GM12874 (cell line): ENCODE measurements around the gene KHK.

Experiments used
- TF ChIP-seq, protein P1 (sequence below): IDR thresholded peaks from 2 replicates; pipeline ENCODE4 v1.5.1; 2011; ENCODE audit warnings: low read depth, mild to moderate bottlenecking, control low read depth, low read length, moderate library complexity; ENCODE audit not compliant: insufficient read depth

The KHK gene

DNA sequence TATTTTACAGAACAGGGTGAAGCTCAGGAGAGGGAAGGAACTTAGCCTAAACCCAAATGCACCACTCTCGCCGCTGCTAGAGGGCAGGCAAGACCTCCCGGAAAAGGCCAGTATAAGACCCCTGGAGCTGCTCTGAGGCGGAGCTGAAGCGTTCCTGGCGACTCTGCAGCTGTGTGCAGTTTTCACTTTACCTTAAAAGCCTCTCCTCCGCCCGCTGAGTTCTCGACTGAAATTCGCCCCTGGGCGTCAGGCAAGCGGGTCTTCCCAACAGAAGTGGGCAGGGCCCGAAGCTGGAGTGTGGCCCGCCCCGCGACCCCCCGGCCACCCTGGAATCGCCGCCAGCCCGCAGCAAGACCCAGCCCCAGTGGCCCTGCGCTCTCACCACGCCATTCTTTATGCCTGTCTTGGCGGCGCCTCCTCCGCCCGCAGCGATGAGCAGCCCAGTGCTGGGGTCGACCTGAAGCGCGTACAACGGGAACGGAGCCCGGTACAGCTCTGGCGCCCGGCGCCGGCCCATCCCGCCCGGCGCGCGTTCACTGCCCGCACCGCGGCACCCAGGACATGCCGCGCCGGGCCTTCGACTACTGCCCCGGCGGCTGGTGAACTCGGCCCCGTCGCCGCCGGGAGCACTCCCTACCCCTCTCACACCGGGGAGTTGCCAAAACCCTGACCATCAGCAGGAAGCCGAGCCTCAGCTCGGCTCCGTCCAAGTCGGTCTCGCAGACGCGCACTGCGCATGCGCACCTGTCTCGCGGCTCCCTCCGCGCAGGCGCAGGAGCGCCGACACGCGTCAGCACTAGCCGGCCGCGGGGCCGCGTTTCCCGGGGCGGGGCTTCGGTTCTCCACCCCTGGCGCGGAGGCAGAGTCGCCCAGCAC lies 47.6 kb downstream of the KHK start, which contains the start of gene PREB:
Gene PREB (minus strand): TSS at position 732 of the 876 bp plus-strand sequence. CDS start 215 bp downstream, at position 517.
- TF ChIP-seq, protein P1, sequence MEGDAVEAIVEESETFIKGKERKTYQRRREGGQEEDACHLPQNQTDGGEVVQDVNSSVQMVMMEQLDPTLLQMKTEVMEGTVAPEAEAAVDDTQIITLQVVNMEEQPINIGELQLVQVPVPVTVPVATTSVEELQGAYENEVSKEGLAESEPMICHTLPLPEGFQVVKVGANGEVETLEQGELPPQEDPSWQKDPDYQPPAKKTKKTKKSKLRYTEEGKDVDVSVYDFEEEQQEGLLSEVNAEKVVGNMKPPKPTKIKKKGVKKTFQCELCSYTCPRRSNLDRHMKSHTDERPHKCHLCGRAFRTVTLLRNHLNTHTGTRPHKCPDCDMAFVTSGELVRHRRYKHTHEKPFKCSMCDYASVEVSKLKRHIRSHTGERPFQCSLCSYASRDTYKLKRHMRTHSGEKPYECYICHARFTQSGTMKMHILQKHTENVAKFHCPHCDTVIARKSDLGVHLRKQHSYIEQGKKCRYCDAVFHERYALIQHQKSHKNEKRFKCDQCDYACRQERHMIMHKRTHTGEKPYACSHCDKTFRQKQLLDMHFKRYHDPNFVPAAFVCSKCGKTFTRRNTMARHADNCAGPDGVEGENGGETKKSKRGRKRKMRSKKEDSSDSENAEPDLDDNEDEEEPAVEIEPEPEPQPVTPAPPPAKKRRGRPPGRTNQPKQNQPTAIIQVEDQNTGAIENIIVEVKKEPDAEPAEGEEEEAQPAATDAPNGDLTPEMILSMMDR = peak; percentile 40

DNA sequence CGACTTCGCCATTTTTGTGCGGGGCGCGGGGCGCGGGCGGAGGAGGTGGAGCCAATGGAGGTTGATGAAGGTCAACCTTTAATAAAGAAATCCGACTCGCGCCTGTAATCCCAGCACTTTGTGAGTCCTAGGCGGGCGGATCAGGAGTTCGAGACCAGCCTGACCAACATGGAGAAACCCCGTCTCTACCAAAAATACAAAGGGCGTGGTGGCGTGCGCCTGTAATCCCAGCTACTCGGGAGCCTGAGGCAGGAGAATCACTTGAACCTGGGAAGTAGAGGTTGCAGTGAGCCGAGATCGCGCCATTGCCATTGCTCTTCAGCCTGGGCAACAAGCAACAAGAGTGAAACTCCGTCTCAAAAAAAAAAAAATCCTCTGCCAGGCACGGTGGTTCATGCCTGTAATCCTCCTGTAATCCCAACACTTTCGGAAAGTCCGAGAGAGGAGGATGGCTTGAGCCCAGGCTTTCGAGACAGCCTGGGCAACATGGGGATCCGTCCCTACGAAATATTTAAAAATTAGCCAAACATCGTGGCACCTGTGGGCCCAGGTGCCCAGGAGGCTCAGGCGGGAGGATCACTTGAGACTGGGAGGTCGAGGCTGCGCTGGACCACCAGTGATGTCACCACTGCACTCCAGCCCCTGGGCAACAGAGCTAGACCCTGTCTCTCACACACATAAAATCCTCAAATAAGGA lies 48.4 kb downstream of the KHK start:
- TF ChIP-seq, protein P1 = no peak

DNA sequence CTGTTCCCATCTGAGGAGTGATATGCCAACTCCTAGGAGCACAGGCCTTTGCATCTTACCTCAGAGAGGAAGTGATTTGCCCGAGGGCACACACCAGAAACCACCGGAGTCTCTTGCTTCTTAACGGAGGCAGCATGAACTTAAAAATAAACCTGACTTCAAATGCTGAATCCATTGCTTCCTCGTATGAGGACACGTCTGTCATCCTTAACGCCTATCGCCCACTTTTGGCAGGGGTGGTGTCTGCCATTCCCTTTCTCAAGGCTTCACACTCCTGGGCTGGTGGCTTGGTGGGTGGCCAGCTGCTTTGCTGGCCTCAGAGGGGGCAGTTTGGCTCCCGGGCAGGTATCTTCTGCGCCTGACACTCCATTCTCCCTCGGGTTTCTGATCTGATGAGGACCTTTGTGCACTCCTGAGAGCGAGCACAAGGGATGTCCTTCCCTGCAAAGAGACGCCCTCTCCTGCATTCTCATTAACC lies 48.9 kb downstream of the KHK start:
- TF ChIP-seq, protein P1 = no peak

DNA sequence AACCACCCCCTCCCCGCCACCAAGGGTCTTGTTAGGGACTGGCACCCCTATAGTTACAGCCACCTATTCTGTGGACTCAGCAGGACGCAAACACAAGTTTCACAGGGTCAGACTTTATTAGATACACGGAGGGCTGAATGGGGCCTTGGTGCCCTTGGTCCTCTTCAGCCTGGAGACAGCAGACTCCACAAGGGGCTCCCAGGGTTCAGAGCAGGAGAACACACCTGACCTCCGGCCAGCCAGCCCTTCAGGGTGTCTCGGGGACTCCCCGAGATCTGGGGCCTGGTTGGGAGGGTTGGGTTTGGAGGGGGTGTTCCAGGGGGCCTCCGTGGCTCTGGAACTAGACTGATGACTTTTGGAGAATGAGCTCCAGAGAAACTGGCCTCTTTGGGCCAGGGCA lies 50.2 kb downstream of the KHK start:
- TF ChIP-seq, protein P1 = no peak

DNA sequence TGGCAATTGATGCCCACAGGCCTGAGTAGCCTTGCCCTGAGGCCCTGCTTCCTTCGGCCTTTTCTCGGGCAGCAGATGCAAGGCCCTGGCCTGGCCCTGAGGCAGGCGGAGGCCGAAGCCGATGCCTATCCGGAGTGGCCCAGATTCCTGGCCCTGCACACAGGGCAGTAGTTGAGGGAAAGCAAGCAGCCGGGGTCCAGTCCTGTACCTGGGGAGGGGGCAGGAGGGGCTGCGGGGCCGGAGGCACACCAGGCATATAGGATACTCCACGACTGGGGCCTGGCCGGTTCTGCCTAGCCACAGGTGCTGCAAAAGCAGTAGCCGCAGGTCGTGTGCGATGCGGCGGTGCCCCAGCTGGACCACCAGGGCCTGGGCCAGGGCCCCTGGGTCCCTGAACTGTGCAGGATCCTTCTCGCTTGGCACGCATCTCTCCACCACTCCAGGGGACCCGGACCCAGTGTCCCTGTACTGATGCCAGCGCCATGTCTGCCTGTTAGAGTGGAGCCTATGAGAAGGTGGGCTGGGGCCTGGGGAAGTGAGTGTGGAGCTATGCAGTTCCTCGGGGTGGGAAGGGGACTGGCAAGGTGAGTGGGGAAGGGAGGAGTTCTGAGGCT lies 50.9 kb downstream of the KHK start:
- TF ChIP-seq, protein P1 = no peak

DNA sequence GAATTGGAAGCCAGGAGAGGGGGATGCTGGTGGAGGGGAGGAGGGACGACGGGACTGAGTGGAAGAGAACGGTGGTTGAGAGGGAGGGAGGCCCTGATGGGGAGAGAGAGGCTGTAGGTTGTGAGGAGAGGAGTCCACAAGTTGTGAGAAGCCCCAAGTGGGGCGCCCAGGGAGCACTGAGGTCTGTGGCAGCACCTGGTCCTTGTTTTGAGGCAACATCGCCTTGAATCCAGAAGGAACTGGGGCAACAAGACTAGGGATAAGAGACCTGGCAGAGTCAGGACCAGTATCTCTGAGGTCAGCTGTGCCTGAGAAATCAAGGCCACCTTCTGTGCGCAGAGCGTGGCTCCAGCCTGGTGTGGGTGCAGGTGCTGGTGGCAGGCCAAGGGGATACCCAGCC lies 51.5 kb downstream of the KHK start:
- TF ChIP-seq, protein P1 = no peak

DNA sequence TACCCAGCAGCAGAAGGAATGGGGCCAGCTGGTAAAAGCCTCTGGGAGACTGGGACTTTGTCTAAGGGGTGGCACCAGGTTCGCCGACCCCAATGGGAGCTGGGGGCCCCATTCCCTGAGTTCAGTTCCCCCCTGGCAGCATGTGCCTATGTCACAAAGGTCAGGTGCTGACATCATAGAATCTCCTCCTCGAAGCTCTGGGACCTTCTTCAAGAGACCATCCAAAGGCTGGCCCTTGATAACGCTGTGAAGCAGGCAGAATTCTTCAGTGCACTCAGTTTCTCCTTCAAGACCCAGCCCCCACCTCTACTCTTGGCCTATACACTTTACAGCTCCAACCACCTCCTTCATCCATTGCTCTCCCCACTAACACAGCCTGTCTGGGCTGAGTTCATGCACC lies 52.7 kb downstream of the KHK start, which contains the start of gene PRR30:
Gene PRR30 (minus strand): TSS at position 101 of the 400 bp plus-strand sequence. CDS start 1,081 bp downstream, outside the sequence.
- TF ChIP-seq, protein P1 = no peak
